Measurements from ENCODE around the gene EYS. TPM values are rescaled to one million over a fixed set of nuclear protein-coding genes. Genes with fewer than 3 reads are reported as not detected.

EYS gene
- total RNA-seq, 1 experiment from 2014 or later = not detected

DNA sequence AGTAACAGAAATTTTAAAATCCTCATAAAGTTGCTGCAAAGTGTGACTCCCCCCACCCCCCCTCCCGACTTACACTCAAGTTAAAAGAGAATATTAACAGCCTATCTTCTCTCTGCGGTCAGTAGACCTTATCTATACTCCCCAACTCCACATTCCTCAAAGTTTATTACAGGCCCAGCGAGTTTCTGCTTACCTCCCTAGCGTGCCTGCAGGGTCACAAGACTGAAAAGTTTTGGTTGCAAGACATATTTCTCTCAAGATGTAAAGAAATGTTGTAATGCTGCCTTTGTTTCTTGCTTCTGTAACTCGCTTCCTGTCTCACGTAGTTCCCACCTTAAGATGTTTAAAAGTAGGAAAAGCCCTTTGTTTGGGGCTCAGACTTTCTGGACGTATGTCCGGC, 1371.8 kb downstream of the EYS start:
- DNase-seq = no peak
- ChIA-PET POLR2A (no interaction called here), CTCF (no interaction called here)
- Mint-ChIP-seq H3K9me3 (ENCODE audit: unreplicated experiment) (peaks cover 41% of the 10 kb centered on the region), H3K4me1 (ENCODE audit: low read depth, unreplicated experiment) (peaks cover 6% of the 10 kb centered on the region), H3K36me3 (ENCODE audit: insufficient read depth, unreplicated experiment) (no peaks in the 10 kb centered on the region), H3K4me3 (ENCODE audit: unreplicated experiment) (no peak overlapping the region), H3K27me3 (ENCODE audit: insufficient read depth, unreplicated experiment) (peaks cover 2% of the 10 kb centered on the region), H3K27ac (ENCODE audit: unreplicated experiment) (no peak overlapping the region)
- Histone ChIP-seq H3K4me3 (ENCODE audit: low read depth, low read length) (no peak overlapping the region), H3K9me3 (no peaks in the 10 kb centered on the region), H3K4me1 (no peaks in the 10 kb centered on the region; the same call in 1 of the 2 replicates), H3K27me3 (replicated peaks; ENCODE audit: control insufficient read depth, insufficient read depth, low read length) (no peaks in the 10 kb centered on the region), H3K36me3 (ENCODE audit: control insufficient read depth, insufficient read depth, low read length) (no peaks in the 10 kb centered on the region)
- intact Hi-C loops (cut with micrococcal nuclease; ENCODE audit: unreplicated experiment) = loop anchor here (10.0 kb wide), 1 partner anchor 170 kb away; no protein-coding TSS in a partner anchor
- no TSS peak for BruUV-seq (replicated peaks)
- TF ChIP-seq, protein P1, sequence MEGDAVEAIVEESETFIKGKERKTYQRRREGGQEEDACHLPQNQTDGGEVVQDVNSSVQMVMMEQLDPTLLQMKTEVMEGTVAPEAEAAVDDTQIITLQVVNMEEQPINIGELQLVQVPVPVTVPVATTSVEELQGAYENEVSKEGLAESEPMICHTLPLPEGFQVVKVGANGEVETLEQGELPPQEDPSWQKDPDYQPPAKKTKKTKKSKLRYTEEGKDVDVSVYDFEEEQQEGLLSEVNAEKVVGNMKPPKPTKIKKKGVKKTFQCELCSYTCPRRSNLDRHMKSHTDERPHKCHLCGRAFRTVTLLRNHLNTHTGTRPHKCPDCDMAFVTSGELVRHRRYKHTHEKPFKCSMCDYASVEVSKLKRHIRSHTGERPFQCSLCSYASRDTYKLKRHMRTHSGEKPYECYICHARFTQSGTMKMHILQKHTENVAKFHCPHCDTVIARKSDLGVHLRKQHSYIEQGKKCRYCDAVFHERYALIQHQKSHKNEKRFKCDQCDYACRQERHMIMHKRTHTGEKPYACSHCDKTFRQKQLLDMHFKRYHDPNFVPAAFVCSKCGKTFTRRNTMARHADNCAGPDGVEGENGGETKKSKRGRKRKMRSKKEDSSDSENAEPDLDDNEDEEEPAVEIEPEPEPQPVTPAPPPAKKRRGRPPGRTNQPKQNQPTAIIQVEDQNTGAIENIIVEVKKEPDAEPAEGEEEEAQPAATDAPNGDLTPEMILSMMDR (IDR thresholded peaks at IDR 0.05; ENCODE audit: insufficient read depth in 1 of 2, low read depth in 1 of 2, low read length in 1 of 2, severe bottlenecking in 1 of 2, unreplicated experiment in 1 of 2) = no peak

DNA sequence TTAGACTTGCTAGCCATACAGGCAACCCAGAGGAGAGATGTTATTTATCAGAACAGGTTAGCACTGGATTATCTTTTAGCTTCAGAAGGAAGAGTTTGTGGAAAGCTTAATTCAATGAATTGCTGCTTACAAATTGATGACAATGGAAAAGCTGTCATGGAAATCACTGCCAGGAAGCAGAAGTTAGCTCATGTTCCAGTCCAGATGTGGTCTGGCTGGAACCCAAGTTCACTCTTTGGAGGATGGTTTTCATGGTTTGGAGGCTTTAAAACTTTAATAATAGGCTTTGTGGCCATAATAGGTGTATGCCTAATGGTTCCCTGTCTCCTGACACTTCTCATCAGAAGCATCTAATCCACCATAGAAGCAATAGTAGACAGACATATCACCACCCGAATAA, 1372.4 kb downstream of the EYS start:
- DNase-seq = no peak
- H3K4me1 ChIP-seq = no peaks in the 10 kb centered on the region; the same call in 1 of the 2 replicates
- no peaks in the 10 kb centered on the region for H3K36me3 Mint-ChIP-seq (ENCODE audit: insufficient read depth, unreplicated experiment)
- H3K27me3 Mint-ChIP-seq (ENCODE audit: insufficient read depth, unreplicated experiment) = peaks cover 2% of the 10 kb centered on the region
- no peak overlapping the region for H3K4me3 Mint-ChIP-seq (ENCODE audit: unreplicated experiment)
- H3K36me3 ChIP-seq (ENCODE audit: control insufficient read depth, insufficient read depth, low read length) = no peaks in the 10 kb centered on the region
- no peaks in the 10 kb centered on the region for H3K27me3 ChIP-seq (replicated peaks; ENCODE audit: control insufficient read depth, insufficient read depth, low read length)
- no peaks in the 10 kb centered on the region for H3K9me3 ChIP-seq
- ChIA-PET POLR2A (no interaction called here), CTCF (no interaction called here)
- intact Hi-C loops (cut with micrococcal nuclease; ENCODE audit: unreplicated experiment) = loop anchor here (10.0 kb wide), 1 partner anchor 170 kb away; no protein-coding TSS in a partner anchor
- TF ChIP-seq, protein P1 (IDR thresholded peaks at IDR 0.05; ENCODE audit: insufficient read depth in 1 of 2, low read depth in 1 of 2, low read length in 1 of 2, severe bottlenecking in 1 of 2, unreplicated experiment in 1 of 2) = no peak
- H3K27ac Mint-ChIP-seq (ENCODE audit: unreplicated experiment) = no peak overlapping the region
- peaks cover 37% of the 10 kb centered on the region for H3K9me3 Mint-ChIP-seq (ENCODE audit: unreplicated experiment)
- BruUV-seq (replicated peaks) = no TSS peak
- H3K4me1 Mint-ChIP-seq (ENCODE audit: low read depth, unreplicated experiment) = peaks cover 6% of the 10 kb centered on the region
- no peak overlapping the region for H3K4me3 ChIP-seq (ENCODE audit: low read depth, low read length)

DNA sequence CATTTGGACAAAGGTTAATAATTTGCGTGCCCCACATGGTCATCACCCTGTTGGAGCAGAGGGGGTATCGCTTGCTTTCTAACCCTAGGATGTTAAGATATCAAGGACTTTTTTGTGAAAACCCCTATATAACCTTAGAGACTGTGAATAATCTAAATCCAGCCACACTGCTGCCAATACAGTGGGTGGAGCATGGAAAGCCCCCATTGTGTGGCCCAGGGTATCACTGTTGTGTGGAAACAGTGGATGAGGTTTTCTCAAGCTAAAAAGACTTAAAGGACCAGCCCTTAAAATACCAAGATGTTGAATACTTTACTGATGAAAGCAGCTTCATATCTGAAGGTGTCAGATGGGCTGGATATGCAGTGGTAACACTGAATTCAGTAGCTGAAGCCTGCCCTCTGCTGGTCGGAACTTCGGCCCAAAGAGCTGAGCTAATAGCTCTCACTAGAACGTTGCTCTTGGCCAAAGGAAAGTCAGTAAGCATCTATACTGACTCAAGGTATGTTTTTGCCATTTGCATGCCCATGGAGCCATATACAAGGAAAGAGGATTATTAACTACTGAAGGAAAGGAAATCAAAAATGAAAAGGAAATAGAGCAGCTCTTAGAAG, 1376.2 kb downstream of the EYS start:
- TF ChIP-seq, protein P1 (IDR thresholded peaks at IDR 0.05; ENCODE audit: insufficient read depth in 1 of 2, low read depth in 1 of 2, low read length in 1 of 2, severe bottlenecking in 1 of 2, unreplicated experiment in 1 of 2) = peak; percentile 70 to 78
- no peak overlapping the region for H3K4me3 ChIP-seq (ENCODE audit: low read depth, low read length)
- peak; percentile 80 to 84 for DNase-seq
- H3K36me3 Mint-ChIP-seq (ENCODE audit: insufficient read depth, unreplicated experiment) = no peaks in the 10 kb centered on the region
- POLR2A ChIA-PET = no interaction called here
- no peak overlapping the region for H3K4me3 Mint-ChIP-seq (ENCODE audit: unreplicated experiment)
- H3K9me3 ChIP-seq = no peaks in the 10 kb centered on the region
- no peak overlapping the region for H3K27ac Mint-ChIP-seq (ENCODE audit: unreplicated experiment)
- H3K9me3 Mint-ChIP-seq (ENCODE audit: unreplicated experiment) = peaks cover 36% of the 10 kb centered on the region
- intact Hi-C loops (cut with micrococcal nuclease; ENCODE audit: unreplicated experiment) = loop anchor here (1.0 to 10.0 kb wide), 6 partner anchors 30 to 408 kb away; no protein-coding TSS in a partner anchor
- no peaks in the 10 kb centered on the region; the same call in 1 of the 2 replicates for H3K4me1 ChIP-seq
- peaks cover 6% of the 10 kb centered on the region for H3K4me1 Mint-ChIP-seq (ENCODE audit: low read depth, unreplicated experiment)
- no peaks in the 10 kb centered on the region for H3K27me3 ChIP-seq (replicated peaks; ENCODE audit: control insufficient read depth, insufficient read depth, low read length)
- no peaks in the 10 kb centered on the region for H3K27me3 Mint-ChIP-seq (ENCODE audit: insufficient read depth, unreplicated experiment)
- CTCF ChIA-PET = interaction anchor here (0.7 to 4.5 kb wide), 5 partner anchors 51 to 318 kb away, joined by 3 to 46 read pairs (median 4); no protein-coding TSS in a partner anchor
- no peaks in the 10 kb centered on the region for H3K36me3 ChIP-seq (ENCODE audit: control insufficient read depth, insufficient read depth, low read length)
- BruUV-seq (replicated peaks) = no TSS peak

Data from Caco-2 (cell line).